ENCODE results near the gene LRIG1. TPM values are rescaled to one million over a fixed set of nuclear protein-coding genes. Genes with fewer than 3 reads are reported as not detected.
A peak's percentile ranks its signal among the peaks of the same experiment; 100 is the strongest.

Gene LRIG1
- total RNA-seq, 1 donor from 2014 or later, result 169 TPM

DNA sequence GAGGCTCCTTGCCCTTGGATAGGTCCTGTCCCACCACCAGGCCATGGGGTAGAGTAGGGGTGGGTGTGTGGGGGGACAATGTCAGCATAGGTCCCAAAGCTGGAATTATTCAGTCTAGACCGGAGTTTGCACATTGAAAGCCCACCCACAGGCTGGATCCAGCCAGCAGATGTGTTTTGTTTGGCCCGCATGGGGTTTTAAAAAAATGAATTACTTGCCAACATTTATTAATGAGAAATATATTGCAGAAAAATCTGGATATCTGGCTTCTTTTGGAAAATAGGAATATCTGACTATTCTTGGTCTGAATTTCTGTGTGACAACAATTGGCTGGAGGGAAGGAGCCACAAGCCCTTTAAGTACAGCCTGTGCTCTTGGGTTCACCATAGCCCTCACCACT, 17.3 kb upstream of the LRIG1 start:
- peaks cover 6% of the 10 kb centered on the region for H3K9me3 Mint-ChIP-seq
- H3K4me1 Mint-ChIP-seq, result peaks cover 13% of the 10 kb centered on the region
- Histone ChIP-seq H3K4me1 (peaks cover 9% of the 10 kb centered on the region), H3K79me2 (ENCODE audit: low read depth) (no peaks in the 10 kb centered on the region), H4K20me1 (ENCODE audit: low read depth) (no peaks in the 10 kb centered on the region), H3K36me3 (no peaks in the 10 kb centered on the region), H3K4me3 (no peak overlapping the region), H2AFZ (replicated peaks) (no peak overlapping the region), H3F3A (ENCODE audit: low read depth) (no peaks in the 10 kb centered on the region), H3K9me3 (ENCODE audit: low read depth) (no peaks in the 10 kb centered on the region), H3K4me2 (no peak overlapping the region), H3K27ac (no peak overlapping the region), H3K27me3 (no peaks in the 10 kb centered on the region), H3K9ac (no peak overlapping the region)
- no peaks in the 10 kb centered on the region for H3K36me3 Mint-ChIP-seq
- no peak for TF ChIP-seq CTCF (IDR thresholded peaks at IDR 0.05)
- TF ChIP-seq EZH2 (IDR thresholded peaks at IDR 0.05), result no peak
- no peak for TF ChIP-seq EZH2phosphoT487 (IDR thresholded peaks at IDR 0.05)
- no peak for DNase-seq (ENCODE audit: low spot score)
- peaks cover 4% of the 10 kb centered on the region for H3K27me3 Mint-ChIP-seq (ENCODE audit: insufficient read depth, low read depth)
- H3K27ac Mint-ChIP-seq, result peak overlapping the region; percentile 36
- H3K4me3 Mint-ChIP-seq, result no peak overlapping the region

DNA sequence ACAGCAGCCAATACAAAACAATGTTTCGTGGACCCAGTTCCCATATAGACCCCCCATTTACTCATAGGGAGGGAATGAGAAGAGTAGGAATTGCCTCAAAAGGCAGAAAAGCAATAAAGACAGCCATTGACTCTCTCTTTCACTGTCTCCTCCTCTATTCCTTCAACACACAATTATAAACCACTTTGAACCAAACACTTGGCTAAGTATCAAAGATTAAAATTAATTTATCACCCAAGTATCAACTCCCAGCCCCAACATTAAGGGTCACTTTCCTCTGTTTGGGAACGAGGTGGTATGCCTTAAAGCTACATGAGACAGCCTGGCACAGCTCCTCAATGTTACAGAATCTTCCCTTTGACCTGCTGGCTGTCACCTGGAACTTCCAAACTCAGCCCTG, 16.4 kb upstream of the LRIG1 start:
- Histone ChIP-seq H3K27ac (peak overlapping the region; percentile 3), H3F3A (ENCODE audit: low read depth) (no peaks in the 10 kb centered on the region), H4K20me1 (ENCODE audit: low read depth) (no peaks in the 10 kb centered on the region), H3K4me3 (no peak overlapping the region), H3K36me3 (no peaks in the 10 kb centered on the region), H2AFZ (replicated peaks) (peak overlapping the region; percentile 24), H3K9me3 (ENCODE audit: low read depth) (no peaks in the 10 kb centered on the region), H3K4me2 (no peak overlapping the region), H3K9ac (no peak overlapping the region), H3K79me2 (ENCODE audit: low read depth) (no peaks in the 10 kb centered on the region), H3K27me3 (no peaks in the 10 kb centered on the region), H3K4me1 (peaks cover 9% of the 10 kb centered on the region)
- Mint-ChIP-seq H3K4me1 (peaks cover 13% of the 10 kb centered on the region), H3K4me3 (no peak overlapping the region), H3K27me3 (ENCODE audit: insufficient read depth, low read depth) (peaks cover 2% of the 10 kb centered on the region), H3K36me3 (no peaks in the 10 kb centered on the region), H3K27ac (no peak overlapping the region), H3K9me3 (peaks cover 6% of the 10 kb centered on the region)
- no peak for TF ChIP-seq EZH2 (IDR thresholded peaks at IDR 0.05)
- no peak for TF ChIP-seq CTCF (IDR thresholded peaks at IDR 0.05)
- no peak for TF ChIP-seq EZH2phosphoT487 (IDR thresholded peaks at IDR 0.05)
- no peak for DNase-seq (ENCODE audit: low spot score)

- no peak overlapping the region for H3K4me2 ChIP-seq
- H3K27me3 Mint-ChIP-seq (ENCODE audit: insufficient read depth, low read depth), result peaks cover 3% of the 10 kb centered on the region
- H3K9ac ChIP-seq, result no peak overlapping the region
- no peaks in the 10 kb centered on the region for H3K36me3 ChIP-seq
- DNase-seq (ENCODE audit: low spot score), result no peak
- TF ChIP-seq CTCF (IDR thresholded peaks at IDR 0.05) (no peak), EZH2phosphoT487 (IDR thresholded peaks at IDR 0.05) (no peak), EZH2 (IDR thresholded peaks at IDR 0.05) (no peak)
- no peak overlapping the region for H3K27ac ChIP-seq
- no peaks in the 10 kb centered on the region for H3K36me3 Mint-ChIP-seq
- no peaks in the 10 kb centered on the region for H3K27me3 ChIP-seq
- H3K4me1 ChIP-seq, result peaks cover 13% of the 10 kb centered on the region
- H3K4me3 ChIP-seq, result no peak overlapping the region
- H4K20me1 ChIP-seq (ENCODE audit: low read depth), result no peaks in the 10 kb centered on the region
- no peak overlapping the region for H3K4me3 Mint-ChIP-seq
- H3K9me3 Mint-ChIP-seq, result no peaks in the 10 kb centered on the region
- H2AFZ ChIP-seq (replicated peaks), result no peak overlapping the region
- no peaks in the 10 kb centered on the region for H3K79me2 ChIP-seq (ENCODE audit: low read depth)
- H3K9me3 ChIP-seq (ENCODE audit: low read depth), result no peaks in the 10 kb centered on the region
- peaks cover 3% of the 10 kb centered on the region for H3F3A ChIP-seq (ENCODE audit: low read depth)
- peaks cover 11% of the 10 kb centered on the region for H3K4me1 Mint-ChIP-seq
- H3K27ac Mint-ChIP-seq, result no peak overlapping the region
These were observed 7.6 kb upstream of the LRIG1 start for GRCh38 chr3:66508461-66508860.

Data from neural progenitor cell (in vitro differentiated cells).